Middle frontal gyrus (tissue), 1 donor: ENCODE data around the gene CDH26.

Experiments used
- DNase-seq: peaks from one replicate; pipeline ENCODE4 v3.0.0-alpha.2; 2015; ENCODE audit warnings: low spot score; ENCODE audit errors: extremely low spot score

Gene CDH26

GRCh38 chr20:60043435-60043834 lies 85.2 kb downstream of the CDH26 start:
- no peak for DNase-seq

GRCh38 chr20:60046011-60046413 lies 87.8 kb downstream of the CDH26 start:
- DNase-seq = no peak

GRCh38 chr20:60046436-60046835 lies 88.2 kb downstream of the CDH26 start:
- no peak for DNase-seq

GRCh38 chr20:60046860-60047259 lies 88.6 kb downstream of the CDH26 start:
- no peak for DNase-seq

GRCh38 chr20:60048634-60049521 lies 90.7 kb downstream of the CDH26 start:
- DNase-seq = no peak

- no peak for DNase-seq
Observed at GRCh38 chr20:60049601-60050000, 91.4 kb downstream of the CDH26 start.

- no peak for DNase-seq
Observed at GRCh38 chr20:60050193-60050947, 92.1 kb downstream of the CDH26 start.

- no peak for DNase-seq
Observed at GRCh38 chr20:60051911-60052310, 93.7 kb downstream of the CDH26 start.

GRCh38 chr20:60052322-60052721 lies 94.1 kb downstream of the CDH26 start:
- DNase-seq = no peak

- DNase-seq = no peak
Observed at GRCh38 chr20:60053125-60053817, 95.0 kb downstream of the CDH26 start.

- no peak for DNase-seq
Observed at GRCh38 chr20:60053818-60054190, 95.6 kb downstream of the CDH26 start.

GRCh38 chr20:60054716-60055634 lies 96.8 kb downstream of the CDH26 start:
- DNase-seq = no peak

GRCh38 chr20:60055740-60056139 lies 97.5 kb downstream of the CDH26 start:
- no peak for DNase-seq

- DNase-seq = no peak
Observed at GRCh38 chr20:60056407-60057122, 98.3 kb downstream of the CDH26 start.

GRCh38 chr20:60057123-60057865 lies 99.1 kb downstream of the CDH26 start:
- DNase-seq = peak; percentile 65

GRCh38 chr20:60057866-60058807 lies 99.9 kb downstream of the CDH26 start:
- DNase-seq = no peak

GRCh38 chr20:60058879-60059278 lies 100.7 kb downstream of the CDH26 start:
- no peak for DNase-seq

- DNase-seq = no peak
Observed at GRCh38 chr20:60060006-60060557, 101.9 kb downstream of the CDH26 start.
